GM23338 (cell line): ENCODE results near the gene STK24. TPM values are rescaled to one million over a fixed set of nuclear protein-coding genes. Genes with fewer than 3 reads are reported as not detected.
A peak's percentile ranks its signal among the peaks of the same experiment; 100 is the strongest.

ENCODE experiments used
- ATAC-seq: fragments of 200-7000 bp; cut with Tn5 transposase; 3 replicates; pipeline ENCODE4 v1.9.1; 2020
- DNase-seq: peaks from one replicate; pipeline ENCODE4 v3.0.0-alpha.2; 2015; ENCODE audit warnings: low spot score
- H2AFZ ChIP-seq: fragments of 200-600 bp; sonication (generic); 2 replicates; pipeline ENCODE4 v1.8.0; 2016; ENCODE audit warnings: antibody characterized with exemption, mild to moderate bottlenecking, moderate library complexity
- H3F3A ChIP-seq: fragments of 200-600 bp; sonication (generic); replicated peaks from 2 replicates; pipeline ENCODE4 v1.8.0; 2017; ENCODE audit warnings: antibody characterized with exemption, mixed run types, low read depth
- H3K27ac ChIP-seq: fragments of 200-600 bp; sonication (generic); 2 replicates; pipeline ENCODE4 v1.6.1; 2016; ENCODE audit warnings: low read depth
- H3K27me3 ChIP-seq: fragments of 200-600 bp; sonication (generic); 2 replicates; pipeline ENCODE4 v1.8.0; 2016; ENCODE audit warnings: mild to moderate bottlenecking, mixed run types, moderate library complexity; ENCODE audit not compliant: insufficient read depth
- H3K36me3 ChIP-seq: fragments of 200-600 bp; sonication (generic); 2 replicates; pipeline ENCODE4 v1.8.0; 2016; ENCODE audit warnings: mild to moderate bottlenecking; ENCODE audit not compliant: insufficient read depth
- H3K4me1 ChIP-seq: fragments of 200-600 bp; sonication (generic); 2 replicates; pipeline ENCODE4 v1.8.0; 2016; ENCODE audit warnings: mild to moderate bottlenecking, moderate library complexity; ENCODE audit not compliant: insufficient read depth
- H3K4me2 ChIP-seq: fragments of 200-600 bp; sonication (generic); 2 replicates; pipeline ENCODE4 v1.7.1; 2017; ENCODE audit warnings: mixed run types
- H3K4me3 ChIP-seq: fragments of 200-600 bp; sonication (generic); 2 replicates; pipeline ENCODE4 v1.6.1; 2016; ENCODE audit warnings: mixed run types
- H3K79me2 ChIP-seq: fragments of 200-600 bp; sonication (generic); replicated peaks from 2 replicates; pipeline ENCODE4 v1.8.0; 2017; ENCODE audit warnings: mild to moderate bottlenecking; ENCODE audit not compliant: insufficient read depth
- H3K9me2 ChIP-seq: fragments of 200-600 bp; sonication (generic); 2 replicates; pipeline ENCODE4 v1.8.0; 2017; ENCODE audit not compliant: insufficient read depth
- H4K20me1 ChIP-seq: fragments of 200-600 bp; sonication (generic); replicated peaks from 2 replicates; pipeline ENCODE4 v1.8.0; 2017; ENCODE audit warnings: mild to moderate bottlenecking; ENCODE audit not compliant: insufficient read depth
- H3K27ac Mint-ChIP-seq: 2 replicates; pipeline ENCODE4 v1.8.0; 2020; ENCODE audit warnings: inconsistent platforms, mild to moderate bottlenecking, moderate library complexity, mixed read lengths
- H3K27me3 Mint-ChIP-seq: 3 replicates; pipeline ENCODE4 v1.8.0; 2022; ENCODE audit warnings: low read depth, mild to moderate bottlenecking, moderate library complexity, mixed read lengths, inconsistent platforms; ENCODE audit not compliant: insufficient read depth, poor library complexity
- H3K36me3 Mint-ChIP-seq: 3 replicates; pipeline ENCODE4 v1.8.0; 2021; ENCODE audit warnings: low read depth, mild to moderate bottlenecking, inconsistent platforms, moderate library complexity, mixed read lengths
- H3K4me1 Mint-ChIP-seq: 3 replicates; pipeline ENCODE4 v1.8.0; 2020; ENCODE audit warnings: mild to moderate bottlenecking, inconsistent platforms, mixed read lengths
- H3K4me3 Mint-ChIP-seq: 3 replicates; pipeline ENCODE4 v1.8.0; 2021; ENCODE audit warnings: moderate library complexity, mild to moderate bottlenecking, inconsistent platforms, mixed read lengths
- H3K9me3 Mint-ChIP-seq: 3 replicates; pipeline ENCODE4 v1.8.0; 2020; ENCODE audit warnings: moderate library complexity, mild to moderate bottlenecking, inconsistent platforms, mixed read lengths
- CTCF ChIP-seq, 2 experiments: fragments of 200-600 bp in 1 of 2; sonication (generic) in 1 of 2; conservative IDR thresholded peaks; 2 replicates each; pipeline versions ENCODE4 v1.5.1 to v1.6.1; 2016 to 2017; ENCODE audit warnings: antibody characterized with exemption in 2 of 2, low read depth in 2 of 2, mild to moderate bottlenecking in 2 of 2, moderate library complexity in 1 of 2
- ETS1 ChIP-seq: IDR thresholded peaks from 2 replicates; pipeline ENCODE4 v1.6.1; 2016; ENCODE audit warnings: antibody characterized with exemption
- EZH2 ChIP-seq: fragments of 200-600 bp; sonication (generic); IDR thresholded peaks from one replicate; pipeline ENCODE4 v1.8.0; 2017; ENCODE audit warnings: antibody characterized with exemption, mild to moderate bottlenecking, low read depth; ENCODE audit not compliant: unreplicated experiment
- EZH2phosphoT487 ChIP-seq: fragments of 200-600 bp; sonication (generic); IDR thresholded peaks from one replicate; pipeline ENCODE4 v1.8.1; 2018; ENCODE audit warnings: antibody characterized with exemption; ENCODE audit not compliant: unreplicated experiment
- ZNF114 ChIP-seq: fragments of 250-450 bp; sonication (Bioruptor Pico); IDR thresholded peaks from 2 replicates; pipeline ENCODE4 v1.5.0; 2020; ENCODE audit warnings: mild to moderate bottlenecking, moderate library complexity
- ZNF331 ChIP-seq: fragments of 250-450 bp; sonication (Bioruptor Pico); IDR thresholded peaks from 2 replicates; pipeline ENCODE4 v1.5.0; 2020; ENCODE audit warnings: low read depth, mild to moderate bottlenecking, moderate library complexity
- ZNF462 ChIP-seq: fragments of 250-450 bp; sonication (Bioruptor Pico); IDR thresholded peaks from 2 replicates; pipeline ENCODE4 v1.5.0; 2020; ENCODE audit warnings: mild to moderate bottlenecking, moderate library complexity
- polyA plus RNA-seq: library from polyadenylated mRNA; unstranded; fragments of >200 nt; fragmentation: Nextera tagmentation; extraction: Ambion mirVana; gene quantifications from 2 replicates; pipeline ENCODE4 v1.2.1, GENCODE V29; 2016
- total RNA-seq: library from RNA; depleted of rRNA; stranded (reverse); fragments of >200 nt; shearing (Covaris generic); gene quantifications from 2 replicates; pipeline ENCODE4 v1.2.3, GENCODE V29; 2014

STK24 gene
- total and polyA plus RNA-seq, 2 experiments from 2014 or later, result 56.5 to 144 TPM

- TF ChIP-seq ZNF462 (CRISPR knock-in tag) (no peak), EZH2phosphoT487 (no peak), ETS1 (peak; percentile 58; the same call in 1 of the 2 replicates), EZH2 (no peak), ZNF331 (CRISPR knock-in tag) (no peak), ZNF114 (no peak), CTCF (conservative IDR thresholded peaks at IDR 0.05; ENCODE audit: low read depth in 2 of 2) (no peak)
- peaks cover 8% of the 10 kb centered on the region for H3F3A ChIP-seq
- peaks cover 62% of the 10 kb centered on the region for H3K4me1 Mint-ChIP-seq
- H3K9me2 ChIP-seq, result no peaks in the 10 kb centered on the region
- no peaks in the 10 kb centered on the region for H3K27me3 ChIP-seq
- peak overlapping the region; percentile 59 for H3K4me3 Mint-ChIP-seq
- peak overlapping the region; percentile 69 for H3K4me2 ChIP-seq
- peaks cover 2% of the 10 kb centered on the region for H3K27me3 Mint-ChIP-seq
- peak overlapping the region; percentile 42; the same call in 1 of the 2 replicates for H3K27ac Mint-ChIP-seq
- H3K36me3 ChIP-seq, result no peaks in the 10 kb centered on the region; the same call in 1 of the 2 replicates
- DNase-seq (peak; percentile 80), ATAC-seq (peak; percentile 14; the same call in 2 of the 3 replicates)
- peak overlapping the region; percentile 26; the same call in 1 of the 2 replicates for H3K4me3 ChIP-seq
- H3K79me2 ChIP-seq, result peaks cover 77% of the 10 kb centered on the region
- H3K27ac ChIP-seq, result peak overlapping the region; percentile 67
- H3K9me3 Mint-ChIP-seq, result no peaks in the 10 kb centered on the region
- peaks cover 43% of the 10 kb centered on the region for H3K36me3 Mint-ChIP-seq
- no peak overlapping the region for H2AFZ ChIP-seq
- peaks cover 28% of the 10 kb centered on the region for H4K20me1 ChIP-seq
- peaks cover 50% of the 10 kb centered on the region for H3K4me1 ChIP-seq
Measured at GRCh38 chr13:98476106-98476505, 100.8 kb downstream of the STK24 start.
